Activated CD4-positive, alpha-beta memory T cell treated with anti-CD3 and anti-CD28 coated beads for 36 hours (primary cell): Measurements from ENCODE around the gene SLC2A9. TPM values are rescaled to one million over a fixed set of nuclear protein-coding genes. Genes with fewer than 3 reads are reported as not detected.
"Not testable (repeated sequence)": the region's sequence is repeated elsewhere in the genome, so short reads cannot be mapped to it uniquely, and the experiment has no call there.

Experiments
- CTCF ChIA-PET: fragments of 350-600 bp; sonication (Branson Sonifier 250); formaldehyde crosslinking; loops from one replicate; lab custom pipeline; 2021; ENCODE audit warnings: antibody characterized with exemption, inconsistent platforms; lab: Charles Lee
- POLR2A ChIA-PET: fragments of 350-600 bp; sonication (Branson Sonifier 250); formaldehyde crosslinking; loops from one replicate; lab custom pipeline; 2021; ENCODE audit warnings: antibody characterized with exemption; lab: Charles Lee
- DNase-seq: peaks from one replicate; pipeline ENCODE4 v3.0.0-alpha.2; 2020
- H3K27ac Mint-ChIP-seq: one replicate; pipeline ENCODE4 v1.8.0; 2021; ENCODE audit warnings: mixed read lengths
- H3K27me3 Mint-ChIP-seq: one replicate; pipeline ENCODE4 v1.8.0; 2021; ENCODE audit warnings: mixed read lengths
- H3K36me3 Mint-ChIP-seq: one replicate; pipeline ENCODE4 v1.8.0; 2021; ENCODE audit warnings: mixed read lengths
- H3K4me1 Mint-ChIP-seq: one replicate; pipeline ENCODE4 v1.8.0; 2021; ENCODE audit warnings: low read depth, mixed read lengths
- H3K4me3 Mint-ChIP-seq: one replicate; pipeline ENCODE4 v1.8.0; 2021; ENCODE audit warnings: mild to moderate bottlenecking, mixed read lengths
- H3K9me3 Mint-ChIP-seq: one replicate; pipeline ENCODE4 v1.8.0; 2021; ENCODE audit warnings: mixed read lengths
- intact Hi-C: fragments of 100-400 bp; cut with micrococcal nuclease; formaldehyde crosslinking; loops from one replicate; pipeline ENCODE4 v1.15.1; 2023
- total RNA-seq, 2 experiments: library from RNA; stranded (reverse); gene quantifications; one replicate each; pipeline ENCODE4 v1.2.3, GENCODE V29; 2021

Gene SLC2A9
- total RNA-seq, 2 experiments from 2014 or later, result 0.10 to 0.65 TPM

DNA sequence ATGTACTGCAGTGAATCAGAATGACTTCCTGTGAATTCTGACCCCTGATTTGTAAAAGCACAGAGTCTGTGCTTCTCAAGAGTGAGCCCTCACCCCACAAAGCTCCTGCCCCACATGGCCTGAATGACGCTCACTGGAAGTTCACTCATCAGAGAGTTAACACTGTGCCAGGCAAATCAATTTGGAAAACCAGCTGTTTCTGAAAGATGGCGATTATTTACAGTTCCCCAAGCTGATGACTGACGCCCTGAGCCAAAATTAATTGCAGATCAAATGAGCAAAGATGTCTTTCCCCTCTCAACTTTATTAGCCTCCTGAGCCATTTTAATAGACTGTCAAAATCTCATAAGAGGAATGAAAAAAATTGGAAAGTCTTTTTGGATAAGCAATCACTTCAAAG, 118.0 kb downstream of the SLC2A9 start:
- Mint-ChIP-seq H3K9me3 (no peaks in the 10 kb centered on the region), H3K27ac (no peak overlapping the region), H3K4me3 (no peak overlapping the region), H3K27me3 (peaks cover 11% of the 10 kb centered on the region), H3K36me3 (no peaks in the 10 kb centered on the region), H3K4me1 (peaks cover 6% of the 10 kb centered on the region)
- POLR2A ChIA-PET, result no interaction called here
- intact Hi-C loops, result loop anchor here (10.0 kb wide), 1 partner anchor 139 kb away; no protein-coding TSS in a partner anchor
- CTCF ChIA-PET, result no interaction called here
- DNase-seq, result no peak

DNA sequence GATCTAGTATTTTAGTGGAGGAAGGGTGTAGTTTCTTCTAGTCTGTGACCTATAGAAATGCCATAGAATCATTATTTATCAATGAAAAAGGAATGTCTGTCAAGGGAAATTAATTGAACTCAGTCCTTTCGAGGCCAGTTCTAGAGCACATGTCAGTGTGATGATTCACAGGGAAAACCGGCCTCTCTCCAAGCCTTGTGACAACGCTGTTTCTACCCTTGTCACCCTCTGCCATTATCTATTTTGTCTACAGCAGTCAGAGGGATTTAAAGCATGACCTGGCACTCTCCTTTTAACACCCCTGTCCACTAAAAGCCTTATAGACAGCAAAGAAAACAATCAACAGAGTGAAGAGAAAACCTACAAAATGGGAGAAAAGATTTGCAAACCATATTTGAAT, 120.0 kb downstream of the SLC2A9 start:
- CTCF ChIA-PET, result interaction anchor here (1.9 kb wide), 1 partner anchor 198 kb away, joined by 4 read pairs; no protein-coding TSS in a partner anchor
- H3K36me3 Mint-ChIP-seq, result no peaks in the 10 kb centered on the region
- H3K4me3 Mint-ChIP-seq, result no peak overlapping the region
- peaks cover 11% of the 10 kb centered on the region for H3K27me3 Mint-ChIP-seq
- H3K9me3 Mint-ChIP-seq, result no peaks in the 10 kb centered on the region
- POLR2A ChIA-PET, result no interaction called here
- DNase-seq, result no peak
- no peak overlapping the region for H3K27ac Mint-ChIP-seq
- peaks cover 6% of the 10 kb centered on the region for H3K4me1 Mint-ChIP-seq
- intact Hi-C loops, result loop anchor here (10.0 kb wide), 1 partner anchor 136 kb away; no protein-coding TSS in a partner anchor

DNA sequence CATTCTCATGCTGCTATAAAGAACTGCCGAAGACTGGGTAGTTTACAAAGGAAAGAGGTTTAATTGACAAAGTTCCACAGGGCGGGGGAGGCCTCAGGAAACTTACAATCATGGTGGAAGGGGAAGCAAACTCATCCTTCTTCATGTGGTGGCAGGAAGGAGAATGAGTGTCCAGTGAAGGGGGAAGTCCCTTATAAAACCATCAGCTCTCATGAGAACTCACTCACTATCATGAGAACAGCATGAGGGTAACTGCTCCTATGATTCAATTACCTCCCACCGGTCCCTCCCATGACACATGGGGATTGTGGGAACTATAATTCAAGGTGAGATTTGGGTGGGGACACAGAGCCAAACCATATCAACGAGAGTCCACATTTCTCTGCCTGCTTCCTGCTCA, 120.7 kb downstream of the SLC2A9 start:
- intact Hi-C loops, result loop anchor here (10.0 kb wide), 1 partner anchor 136 kb away; no protein-coding TSS in a partner anchor
- DNase-seq, H3K9me3 Mint-ChIP-seq, H3K4me3 Mint-ChIP-seq, H3K27ac Mint-ChIP-seq, H3K36me3 Mint-ChIP-seq, POLR2A ChIA-PET, H3K4me1 Mint-ChIP-seq: not testable (repeated sequence)
- H3K27me3 Mint-ChIP-seq, result peaks cover 11% of the 10 kb centered on the region
- CTCF ChIA-PET, result interaction anchor here (1.5 to 1.9 kb wide), 2 partner anchors 119 to 197 kb away, joined by 3 to 4 read pairs; no protein-coding TSS in a partner anchor

DNA sequence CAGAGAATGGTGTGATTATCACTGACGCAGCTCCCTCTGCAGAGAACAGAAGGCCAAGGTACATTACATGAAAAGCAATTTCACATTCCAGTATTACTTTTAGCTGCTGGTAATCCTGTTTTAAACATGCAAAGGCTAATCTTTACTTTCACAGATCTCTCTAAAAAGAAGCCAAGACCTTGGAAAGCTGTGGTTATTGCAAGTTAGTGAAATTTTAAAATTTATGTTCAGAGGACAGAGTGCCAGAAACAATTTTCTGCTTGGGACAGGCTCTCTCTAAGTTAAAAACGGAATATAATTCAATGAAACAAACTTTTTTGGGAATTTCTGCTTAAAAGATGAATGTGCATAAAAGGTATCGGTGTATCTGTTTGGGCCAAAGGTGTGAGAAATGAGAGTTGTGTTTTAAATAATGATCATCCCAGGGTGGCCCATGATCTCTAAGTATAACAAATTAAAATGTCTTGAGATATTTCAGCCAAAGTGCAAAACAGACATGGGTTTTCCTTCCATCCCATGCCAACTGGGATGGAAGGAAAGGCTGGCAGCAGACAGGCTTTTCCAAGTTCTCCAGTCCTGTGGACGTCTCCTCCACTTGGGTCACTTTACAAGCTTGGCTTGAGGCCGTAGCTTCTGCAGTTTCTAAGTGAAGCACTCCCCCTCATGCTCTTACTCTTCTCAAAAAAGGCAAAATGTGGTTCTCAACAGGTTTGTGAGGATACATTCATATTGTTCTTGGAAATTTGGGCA, 121.8 kb downstream of the SLC2A9 start:
- ChIA-PET CTCF (interaction anchor here (0.7 to 1.9 kb wide), 5 partner anchors 9 to 196 kb away, joined by 3 to 4 read pairs (median 3); no protein-coding TSS in a partner anchor), POLR2A (no interaction called here)
- peaks cover 11% of the 10 kb centered on the region for H3K27me3 Mint-ChIP-seq
- H3K27ac Mint-ChIP-seq, result no peak overlapping the region
- intact Hi-C loops, result loop anchor here (10.0 kb wide), 2 partner anchors 115 to 135 kb away; no protein-coding TSS in a partner anchor
- no peak for DNase-seq
- no peaks in the 10 kb centered on the region for H3K4me1 Mint-ChIP-seq
- no peak overlapping the region for H3K4me3 Mint-ChIP-seq
- no peaks in the 10 kb centered on the region for H3K36me3 Mint-ChIP-seq
- no peaks in the 10 kb centered on the region for H3K9me3 Mint-ChIP-seq

DNA sequence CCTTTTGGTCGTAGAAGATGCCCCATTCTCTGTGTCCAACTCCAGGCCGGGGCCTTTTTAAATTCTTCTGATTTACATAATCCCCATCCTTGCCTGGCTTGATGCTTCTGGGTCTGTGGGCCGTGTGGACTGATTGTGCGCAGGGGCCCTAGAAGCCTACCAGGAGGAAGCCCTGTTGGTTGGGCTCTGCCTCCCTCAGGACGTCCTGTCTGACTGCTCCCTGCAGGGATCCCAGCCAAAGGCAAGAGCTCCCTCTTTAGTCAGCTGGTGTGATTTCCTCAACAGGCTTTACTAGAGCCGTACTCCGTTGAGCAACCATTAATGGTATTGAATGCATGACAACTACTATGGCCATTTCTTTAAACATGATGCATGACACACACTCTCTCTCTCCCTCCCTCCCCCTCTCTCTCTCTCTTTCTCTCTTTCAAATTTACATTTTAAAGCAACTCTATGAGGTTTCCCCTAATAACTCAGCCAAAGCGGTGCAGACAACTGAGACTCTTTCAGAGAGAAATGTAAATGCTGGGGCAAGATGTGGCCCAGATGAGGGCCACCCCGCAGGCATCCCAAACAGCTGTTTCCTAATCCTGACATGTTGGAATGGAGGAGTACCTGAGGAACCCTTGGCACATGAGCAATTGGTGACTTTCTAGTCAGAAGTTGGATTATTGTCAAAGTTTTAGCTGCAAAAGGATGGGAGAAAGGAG, 122.5 kb downstream of the SLC2A9 start:
- H3K27ac Mint-ChIP-seq, result no peak overlapping the region
- intact Hi-C loops, result loop anchor here (10.0 kb wide), 1 partner anchor 116 kb away; no protein-coding TSS in a partner anchor
- no peaks in the 10 kb centered on the region for H3K36me3 Mint-ChIP-seq
- ChIA-PET POLR2A (no interaction called here), CTCF (interaction anchor here (0.7 to 1.2 kb wide), 3 partner anchors 9 to 136 kb away, joined by 3 to 4 read pairs (median 3); no protein-coding TSS in a partner anchor)
- peaks cover 11% of the 10 kb centered on the region for H3K27me3 Mint-ChIP-seq
- H3K4me3 Mint-ChIP-seq, result no peak overlapping the region
- DNase-seq, result peak; percentile 13
- H3K4me1 Mint-ChIP-seq, result no peaks in the 10 kb centered on the region
- H3K9me3 Mint-ChIP-seq, result no peaks in the 10 kb centered on the region

DNA sequence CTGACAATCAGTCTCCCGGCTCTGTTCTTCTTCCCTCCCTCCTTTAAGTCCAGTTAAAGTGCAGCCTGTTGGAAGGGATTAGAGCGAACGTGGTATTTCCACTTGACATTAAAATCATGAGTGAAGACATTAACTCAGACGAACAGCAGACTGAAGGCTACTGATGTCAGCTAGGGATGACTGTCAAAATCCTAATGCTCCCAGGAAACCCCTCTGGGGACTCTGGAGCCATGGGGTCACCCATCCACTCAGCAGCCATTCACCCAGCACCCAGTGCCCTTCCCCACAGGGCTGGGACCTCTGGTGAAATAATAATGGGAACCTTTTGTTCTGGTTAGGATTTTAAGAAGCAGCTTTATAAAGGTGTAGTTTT, 126.0 kb downstream of the SLC2A9 start:
- DNase-seq, result no peak
- Mint-ChIP-seq H3K27me3 (peaks cover 11% of the 10 kb centered on the region), H3K27ac (no peak overlapping the region), H3K36me3 (no peaks in the 10 kb centered on the region), H3K4me3 (no peak overlapping the region), H3K9me3 (no peaks in the 10 kb centered on the region), H3K4me1 (no peaks in the 10 kb centered on the region)
- ChIA-PET POLR2A (no interaction called here), CTCF (no interaction called here)
- intact Hi-C loops, result loop anchor here (10.0 kb wide), 1 partner anchor 119 kb away; no protein-coding TSS in a partner anchor

DNA sequence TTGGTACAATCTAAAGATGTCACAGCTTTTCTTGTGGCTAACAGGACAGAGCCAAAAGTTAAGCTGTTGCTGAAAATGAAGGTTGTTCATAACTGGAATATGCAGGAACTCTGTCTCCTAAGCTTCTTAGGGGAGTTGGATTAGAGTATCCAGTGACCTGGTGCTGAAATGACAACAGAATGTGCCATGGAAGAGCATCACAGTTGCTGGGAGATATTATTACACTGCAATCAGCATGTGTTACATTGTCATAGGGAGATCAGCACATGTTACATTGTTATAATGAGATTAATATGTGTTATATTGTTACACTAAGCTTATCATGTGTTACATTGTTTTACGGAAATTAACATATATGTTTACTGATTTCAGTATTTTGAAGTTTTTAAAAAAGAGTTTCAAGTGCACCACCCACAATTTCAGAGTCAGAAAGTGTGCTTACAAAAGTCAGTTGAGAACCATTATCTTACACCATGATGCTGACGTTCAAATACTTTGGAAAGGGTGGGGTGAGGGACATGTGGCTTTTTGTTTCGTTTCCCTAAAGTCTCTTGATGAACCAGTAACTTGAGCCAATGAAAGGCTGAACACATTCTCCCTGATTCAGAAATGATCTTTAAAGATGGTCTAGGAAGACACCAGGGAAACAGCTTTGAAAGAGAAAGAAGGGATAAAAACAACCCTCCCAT, 126.5 kb downstream of the SLC2A9 start:
- H3K4me1 Mint-ChIP-seq, result no peaks in the 10 kb centered on the region
- no peaks in the 10 kb centered on the region for H3K9me3 Mint-ChIP-seq
- POLR2A ChIA-PET, result no interaction called here
- CTCF ChIA-PET, result no interaction called here
- no peaks in the 10 kb centered on the region for H3K36me3 Mint-ChIP-seq
- DNase-seq, result no peak
- no peak overlapping the region for H3K4me3 Mint-ChIP-seq
- H3K27me3 Mint-ChIP-seq, result peaks cover 7% of the 10 kb centered on the region
- intact Hi-C loops, result loop anchor here (10.0 kb wide), 1 partner anchor 120 kb away; no protein-coding TSS in a partner anchor
- H3K27ac Mint-ChIP-seq, result no peak overlapping the region

DNA sequence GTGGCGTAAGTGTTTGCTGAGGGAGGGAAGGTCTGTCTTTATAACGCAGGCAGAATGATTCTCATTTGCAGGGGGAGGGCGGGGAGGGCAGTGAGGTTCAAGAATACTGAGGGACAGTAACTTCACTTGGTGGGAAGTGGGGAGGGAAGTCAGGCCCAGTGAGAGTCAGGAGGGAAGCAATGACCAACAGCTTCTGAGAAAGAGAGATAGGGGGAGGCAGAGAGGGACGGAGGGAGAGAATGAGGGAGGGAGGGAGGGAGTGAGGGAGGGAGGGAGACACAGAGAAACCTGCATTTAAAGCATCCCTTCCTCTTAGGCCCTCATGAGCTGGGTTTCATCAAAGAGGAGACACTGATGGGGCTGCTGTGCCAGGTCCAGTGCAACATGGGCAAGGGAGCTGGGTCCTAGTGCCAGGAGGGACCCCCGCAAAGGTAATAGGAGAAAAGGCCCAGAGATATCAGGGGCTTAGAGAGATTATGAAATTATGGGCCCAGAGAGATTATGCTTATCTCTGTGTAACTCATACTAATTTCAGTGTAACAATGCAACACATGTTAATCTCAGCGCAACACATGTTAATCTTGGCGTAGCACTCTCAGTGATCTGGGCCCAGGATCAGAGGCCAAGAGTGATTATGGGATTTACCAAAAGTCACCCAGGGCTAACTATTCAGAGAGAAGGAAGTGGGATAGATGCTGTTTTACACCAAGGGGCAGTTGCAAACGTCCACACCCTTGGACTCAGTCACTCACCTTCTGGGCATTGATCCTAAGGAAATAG, 127.8 kb downstream of the SLC2A9 start:
- no peak for DNase-seq
- Mint-ChIP-seq H3K27me3 (no peaks in the 10 kb centered on the region), H3K9me3 (no peaks in the 10 kb centered on the region), H3K4me3 (no peak overlapping the region), H3K4me1 (no peaks in the 10 kb centered on the region), H3K27ac (no peak overlapping the region), H3K36me3 (no peaks in the 10 kb centered on the region)
- ChIA-PET POLR2A (no interaction called here), CTCF (no interaction called here)
- intact Hi-C loops, result loop anchor here (10.0 kb wide), 1 partner anchor 121 kb away; no protein-coding TSS in a partner anchor

DNA sequence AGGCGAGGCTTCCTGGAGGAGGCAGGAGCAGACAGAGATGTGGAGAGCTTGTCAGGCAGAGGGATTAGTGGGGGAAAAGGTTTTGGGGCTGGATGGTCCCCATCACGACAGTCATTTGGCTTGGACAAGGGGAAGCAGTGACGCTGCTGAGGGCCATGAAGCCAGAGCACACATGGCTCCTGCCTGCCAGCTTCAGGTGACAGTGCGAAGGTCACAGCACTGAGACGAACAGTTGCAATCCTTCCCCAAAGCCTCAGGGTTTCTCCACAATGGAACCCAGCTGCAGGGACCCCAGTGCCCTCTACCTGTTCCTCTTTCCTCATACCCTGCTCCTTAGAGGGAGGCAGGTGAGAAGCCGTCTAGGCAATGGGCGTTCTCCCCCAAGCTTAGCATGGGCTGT, 129.6 kb downstream of the SLC2A9 start:
- ChIA-PET POLR2A (no interaction called here), CTCF (no interaction called here)
- H3K4me1 Mint-ChIP-seq, result no peaks in the 10 kb centered on the region
- no peak overlapping the region for H3K27ac Mint-ChIP-seq
- no peaks in the 10 kb centered on the region for H3K36me3 Mint-ChIP-seq
- intact Hi-C loops, result loop anchor here (10.0 kb wide), 1 partner anchor 123 kb away; no protein-coding TSS in a partner anchor
- H3K4me3 Mint-ChIP-seq, result no peak overlapping the region
- no peak for DNase-seq
- H3K27me3 Mint-ChIP-seq, result no peaks in the 10 kb centered on the region
- no peaks in the 10 kb centered on the region for H3K9me3 Mint-ChIP-seq

DNA sequence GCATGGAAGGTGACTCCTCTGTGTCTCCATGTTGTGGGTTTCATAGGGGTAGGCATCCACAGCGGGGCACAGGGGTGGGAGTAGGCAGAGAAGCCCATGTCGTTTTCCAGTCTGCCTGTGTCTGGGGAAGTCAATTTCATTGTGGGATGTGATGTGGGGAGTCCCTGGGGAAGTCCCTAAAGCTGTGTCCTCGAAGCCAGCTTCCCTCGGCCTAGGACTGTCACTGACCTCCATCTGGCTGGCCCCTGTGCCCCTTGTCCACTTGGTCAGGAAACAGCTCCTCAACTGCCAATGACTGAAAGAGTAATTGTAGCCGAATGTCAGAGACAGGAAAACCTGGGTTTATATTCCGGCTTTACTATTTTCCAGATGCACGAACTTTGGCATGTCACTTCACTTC, 130.2 kb downstream of the SLC2A9 start:
- no peak overlapping the region for H3K27ac Mint-ChIP-seq
- no peaks in the 10 kb centered on the region for H3K9me3 Mint-ChIP-seq
- CTCF ChIA-PET, result no interaction called here
- intact Hi-C loops, result loop anchor here (10.0 kb wide), 1 partner anchor 124 kb away; no protein-coding TSS in a partner anchor
- no peaks in the 10 kb centered on the region for H3K36me3 Mint-ChIP-seq
- DNase-seq, result no peak
- POLR2A ChIA-PET, result no interaction called here
- H3K27me3 Mint-ChIP-seq, result no peaks in the 10 kb centered on the region
- no peaks in the 10 kb centered on the region for H3K4me1 Mint-ChIP-seq
- H3K4me3 Mint-ChIP-seq, result no peak overlapping the region

DNA sequence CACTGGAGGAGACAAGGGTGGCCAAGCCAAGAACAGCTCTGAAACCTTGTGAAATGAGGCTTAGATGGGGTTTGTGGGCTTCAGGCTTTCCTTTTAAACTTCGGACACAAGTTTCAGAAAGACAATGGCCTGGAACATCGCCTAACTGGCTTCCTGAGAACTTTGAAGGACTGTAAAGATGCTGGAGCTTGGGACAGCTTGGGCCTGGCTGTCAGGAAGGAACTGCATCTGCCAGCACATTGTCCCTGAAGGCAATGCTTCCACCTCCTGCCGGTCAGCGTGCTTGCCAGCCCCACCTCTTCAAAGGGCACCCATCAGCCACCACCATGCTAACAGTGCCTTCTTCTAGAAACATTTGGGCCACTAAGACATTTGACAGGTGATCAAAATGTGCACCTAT, 132.0 kb downstream of the SLC2A9 start:
- no peak for DNase-seq
- Mint-ChIP-seq H3K4me1 (no peaks in the 10 kb centered on the region), H3K36me3 (no peaks in the 10 kb centered on the region), H3K27me3 (no peaks in the 10 kb centered on the region), H3K4me3 (no peak overlapping the region), H3K9me3 (no peaks in the 10 kb centered on the region), H3K27ac (no peak overlapping the region)
- CTCF ChIA-PET, result no interaction called here
- intact Hi-C loops, result no loop called here
- POLR2A ChIA-PET, result no interaction called here
